T-cell (primary cell): ENCODE measurements around the gene MRPL33. TPM values are rescaled to one million over a fixed set of nuclear protein-coding genes. Genes with fewer than 3 reads are reported as not detected.

ENCODE experiments used
- total RNA-seq, 35 experiments: library from RNA in 6 of 35; stranded (reverse) in 6 of 35; fragments of 120-200 nt in 1 of 35; gene quantifications; one replicate each; pipeline versions ENCODE4 v1.2.1 to v1.2.4 and lab custom pipeline; 2013 to 2026

MRPL33 gene
- total RNA-seq, 5 donors from 2014 or later (not counting 1 experiment from before 2014, with no cell fraction given), result 25.9 to 39.4 (median 29.7) TPM

Other genes starting within 250 kb of the MRPL33 start
- gene ZNF512, start 188.7 kb upstream of the MRPL33 start, total RNA-seq, result 10 to 100 TPM; 38.9 to 52.1 (median 49.7) TPM
- 1 to 10 TPM in 3 of 5 donors, under 1 TPM in 2; 0.49 to 1.4 (median 1.2) TPM for gene CCDC121, start 142.7 kb upstream of the MRPL33 start, total RNA-seq
- 10 to 100 TPM; 27.0 to 32.1 (median 28.9) TPM for gene GPN1, start 142.7 kb upstream of the MRPL33 start, total RNA-seq
- gene SUPT7L, start 108.1 kb upstream of the MRPL33 start, total RNA-seq, result 10 to 100 TPM; 39.2 to 53.2 (median 39.3) TPM
- gene SLC4A1AP, start 107.8 kb upstream of the MRPL33 start, total RNA-seq, result 10 to 100 TPM; 21.1 to 24.2 (median 21.8) TPM
- 1 to 10 TPM; 1.1 to 6.7 (median 1.5) TPM for gene RBKS, start 118.7 kb downstream of the MRPL33 start, total RNA-seq
- gene BABAM2, start 119.0 kb downstream of the MRPL33 start, total RNA-seq, result 10 to 100 TPM; 28.4 to 45.2 (median 37.4) TPM